Vagina (tissue), 2 donors: ENCODE results near the gene DERL3.

Source experiments
- POLR2AphosphoS5 ChIP-seq, 2 donors: sonication (generic); formaldehyde crosslinking; IDR thresholded peaks; one replicate each; pipeline ENCODE4 v1.9.0; 2017; ENCODE audit warnings: antibody characterized with exemption in 2 of 2, mild to moderate bottlenecking in 2 of 2, low read depth in 1 of 2; ENCODE audit not compliant: insufficient read depth in 1 of 2
- TF ChIP-seq, protein P1 (sequence below), 3 experiments: fragments of 450-650 bp in 2 of 3; fragments of 200-600 bp in 1 of 3; sonication (generic) in 1 of 3; IDR thresholded peaks; one replicate each; pipeline ENCODE4 v1.5.1; 2017 to 2019; ENCODE audit warnings: antibody characterized with exemption in 3 of 3, mild to moderate bottlenecking in 2 of 3, moderate library complexity in 2 of 3

DNA sequence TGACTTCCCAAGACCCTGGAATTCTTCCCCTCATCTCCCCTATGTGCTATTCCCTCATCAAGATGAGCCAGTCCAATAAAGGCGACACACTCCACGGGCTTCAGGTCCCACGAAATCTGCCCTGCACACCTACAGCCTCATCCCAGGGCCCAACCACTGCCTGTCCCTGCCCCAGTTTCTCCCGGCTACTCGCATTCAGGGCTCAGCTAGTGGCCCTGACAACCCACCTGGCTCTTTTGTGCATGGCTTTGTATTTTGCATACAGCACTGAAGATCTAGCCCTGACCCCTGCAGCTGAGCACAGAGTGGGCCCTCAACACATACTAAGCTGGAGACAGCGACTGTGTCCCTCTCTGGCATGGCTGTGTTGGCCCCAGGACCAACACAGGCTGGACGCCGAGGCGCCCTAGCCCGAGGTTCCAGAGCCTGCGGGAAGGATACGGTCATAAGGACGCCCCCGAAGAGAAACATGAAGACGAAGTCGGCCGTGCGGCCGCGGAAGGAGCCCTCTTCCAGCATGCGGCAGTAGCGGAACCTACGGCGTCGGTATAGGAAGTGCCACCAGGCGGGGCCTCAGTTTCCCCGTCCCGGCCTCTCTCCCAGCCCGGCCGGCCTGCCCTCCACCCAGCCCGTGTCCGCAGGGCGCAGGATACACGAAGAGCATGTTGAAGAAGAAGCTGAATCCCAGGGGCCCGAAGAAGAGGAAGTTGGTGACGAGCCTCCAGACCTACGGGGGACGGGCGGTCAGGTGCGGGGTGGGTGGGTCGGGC, 710 bp downstream of the DERL3 start:
- TF ChIP-seq POLR2AphosphoS5 (IDR thresholded peaks at IDR 0.05; ENCODE audit: insufficient read depth in 1 of 2, low read depth in 1 of 2): no peak
- TF ChIP-seq, protein P1, sequence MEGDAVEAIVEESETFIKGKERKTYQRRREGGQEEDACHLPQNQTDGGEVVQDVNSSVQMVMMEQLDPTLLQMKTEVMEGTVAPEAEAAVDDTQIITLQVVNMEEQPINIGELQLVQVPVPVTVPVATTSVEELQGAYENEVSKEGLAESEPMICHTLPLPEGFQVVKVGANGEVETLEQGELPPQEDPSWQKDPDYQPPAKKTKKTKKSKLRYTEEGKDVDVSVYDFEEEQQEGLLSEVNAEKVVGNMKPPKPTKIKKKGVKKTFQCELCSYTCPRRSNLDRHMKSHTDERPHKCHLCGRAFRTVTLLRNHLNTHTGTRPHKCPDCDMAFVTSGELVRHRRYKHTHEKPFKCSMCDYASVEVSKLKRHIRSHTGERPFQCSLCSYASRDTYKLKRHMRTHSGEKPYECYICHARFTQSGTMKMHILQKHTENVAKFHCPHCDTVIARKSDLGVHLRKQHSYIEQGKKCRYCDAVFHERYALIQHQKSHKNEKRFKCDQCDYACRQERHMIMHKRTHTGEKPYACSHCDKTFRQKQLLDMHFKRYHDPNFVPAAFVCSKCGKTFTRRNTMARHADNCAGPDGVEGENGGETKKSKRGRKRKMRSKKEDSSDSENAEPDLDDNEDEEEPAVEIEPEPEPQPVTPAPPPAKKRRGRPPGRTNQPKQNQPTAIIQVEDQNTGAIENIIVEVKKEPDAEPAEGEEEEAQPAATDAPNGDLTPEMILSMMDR (IDR thresholded peaks at IDR 0.05): no peak
